SKM-1 (cell line): ENCODE data around the gene WDR86.

Source experiments
- DNase-seq: peaks from one replicate; lab custom pipeline; 2025; ENCODE audit not compliant: unreplicated experiment; lab: John Stamatoyannopoulos, UW

Gene WDR86

GRCh38 chr7:151408839-151409666 lies 785 bp downstream of the WDR86 start:
- no peak for DNase-seq

GRCh38 chr7:151408498-151408838 lies 1.4 kb downstream of the WDR86 start:
- DNase-seq = no peak

- no peak for DNase-seq
These were observed 2.8 kb downstream of the WDR86 start for GRCh38 chr7:151406886-151407583.

- DNase-seq = no peak
These were observed 3.6 kb downstream of the WDR86 start for GRCh38 chr7:151406051-151406875.

GRCh38 chr7:151405588-151405987 lies 4.2 kb downstream of the WDR86 start:
- DNase-seq = no peak

- no peak for DNase-seq
These were observed 4.8 kb downstream of the WDR86 start for GRCh38 chr7:151405056-151405455.

GRCh38 chr7:151404216-151405011 lies 5.4 kb downstream of the WDR86 start:
- DNase-seq = peak; percentile 3

- DNase-seq = no peak
These were observed 6.1 kb downstream of the WDR86 start for GRCh38 chr7:151403764-151404163.

- DNase-seq = no peak
These were observed 7.6 kb downstream of the WDR86 start for GRCh38 chr7:151402029-151402835.

- DNase-seq = no peak
These were observed 9.1 kb downstream of the WDR86 start for GRCh38 chr7:151400626-151401315.

- DNase-seq = no peak
These were observed 9.9 kb downstream of the WDR86 start for GRCh38 chr7:151399906-151400305.

- DNase-seq = no peak
These were observed 10.6 kb downstream of the WDR86 start for GRCh38 chr7:151399305-151399601.

- DNase-seq = no peak
These were observed 11.2 kb downstream of the WDR86 start for GRCh38 chr7:151398446-151399304.

GRCh38 chr7:151397026-151397425 lies 12.8 kb downstream of the WDR86 start:
- no peak for DNase-seq

- DNase-seq = no peak
These were observed 13.4 kb downstream of the WDR86 start for GRCh38 chr7:151396328-151396970.

- DNase-seq = no peak
These were observed 14.8 kb downstream of the WDR86 start for GRCh38 chr7:151395036-151395367.

GRCh38 chr7:151394076-151395035 lies 15.5 kb downstream of the WDR86 start:
- DNase-seq = no peak
